NCI-H524 treated with DMSO at 0.1 percent for 48 hours (cell line): Measurements from ENCODE around the gene PRSS22.

ENCODE experiments used
- DNase-seq: peaks from one replicate; lab custom pipeline; 2025; lab: John Stamatoyannopoulos, UW

The PRSS22 gene

DNA sequence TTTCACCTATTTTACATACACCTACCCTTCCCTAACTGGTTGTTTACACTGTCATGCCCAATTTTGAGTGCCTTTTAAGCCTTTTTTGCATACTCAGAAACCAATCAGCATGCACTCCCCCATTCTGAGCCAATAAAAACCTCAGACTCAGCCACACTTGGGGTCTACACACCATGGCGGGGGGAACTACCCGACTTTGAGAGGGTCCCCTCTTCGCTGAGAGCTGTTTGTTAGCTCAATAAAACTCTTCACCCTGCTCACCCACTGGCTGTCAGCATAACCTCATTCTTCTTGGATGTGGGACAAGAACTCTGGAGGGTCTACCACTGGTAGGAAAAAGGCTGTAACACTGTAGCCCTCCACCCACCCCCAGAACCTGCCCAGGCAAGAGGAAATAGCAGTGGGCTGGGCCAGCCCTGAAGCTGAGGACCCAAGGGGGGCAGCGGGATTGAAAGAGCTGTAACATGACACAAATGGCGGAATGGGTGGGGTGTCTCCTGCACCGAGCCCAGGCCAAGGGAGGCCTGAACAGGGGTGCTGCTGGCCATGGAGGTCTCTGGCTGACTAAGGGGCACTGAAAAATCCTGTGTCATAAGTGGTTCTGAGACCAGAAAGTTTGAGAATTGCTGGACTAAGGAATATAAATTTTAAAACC lies 22.0 kb upstream of the PRSS22 start:
- no peak for DNase-seq

DNA sequence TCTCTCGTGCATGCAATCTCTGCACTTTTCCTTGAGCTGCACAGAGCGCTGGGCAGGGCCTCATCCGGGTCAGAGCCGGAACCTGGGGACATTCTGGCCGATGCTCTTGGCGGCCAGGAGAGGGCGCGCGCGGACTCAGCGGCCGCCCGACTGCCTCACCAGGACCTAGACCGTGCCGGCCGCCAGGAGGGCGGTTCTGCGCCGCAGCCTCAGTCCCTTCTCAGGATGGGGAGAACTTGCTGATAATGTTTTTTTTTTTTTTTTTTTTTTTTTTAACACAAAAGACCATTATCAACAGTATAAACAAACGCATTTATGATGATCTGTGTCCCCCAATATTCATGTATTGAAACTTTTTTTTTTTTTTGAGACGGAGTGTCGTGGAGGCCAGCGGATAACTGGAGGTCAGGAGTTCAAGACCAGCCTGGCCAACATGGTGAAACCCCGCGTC lies 17.0 kb upstream of the PRSS22 start:
- peak; percentile 9 for DNase-seq

DNA sequence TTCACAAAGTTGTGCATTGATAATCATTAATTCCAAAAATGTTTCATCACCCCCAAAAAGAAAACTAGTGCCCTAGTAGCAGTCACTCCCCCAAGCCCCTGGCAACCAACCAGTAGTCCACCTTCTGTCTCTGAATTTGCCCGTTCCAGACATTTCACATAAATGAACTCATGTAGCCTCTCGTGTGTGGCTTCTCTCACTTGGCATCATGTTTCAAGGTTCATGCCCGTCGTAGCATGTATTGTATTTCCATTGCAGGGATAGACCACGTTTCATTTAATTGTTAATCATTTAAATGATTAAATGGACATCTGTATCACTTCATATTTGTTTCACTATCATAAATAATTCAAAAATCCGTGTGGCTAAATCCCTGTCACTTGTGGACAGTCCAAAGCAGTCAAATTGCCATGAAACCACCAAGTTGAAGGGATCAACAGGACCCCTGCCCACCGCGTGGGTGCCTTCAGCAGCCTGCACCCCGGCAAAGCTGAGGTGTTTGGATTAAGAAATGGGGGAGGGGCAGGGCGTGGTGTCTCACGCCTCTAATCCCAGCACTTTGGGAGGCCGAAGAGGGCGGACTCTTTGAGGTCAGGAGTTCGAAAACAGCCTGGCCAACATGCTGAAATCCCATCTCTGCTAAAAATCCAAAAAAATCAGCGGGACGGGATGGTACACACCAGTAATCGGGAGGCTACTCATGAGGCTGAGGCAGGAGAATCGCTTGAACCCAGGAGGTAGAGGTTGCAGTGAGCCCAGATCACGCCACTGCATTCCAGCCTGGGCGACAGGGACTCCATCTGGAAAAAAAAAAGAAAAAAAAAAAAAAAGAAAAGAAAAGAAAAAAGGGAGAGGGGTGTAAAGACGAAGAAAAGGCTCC lies 16.3 kb upstream of the PRSS22 start:
- no peak for DNase-seq

DNA sequence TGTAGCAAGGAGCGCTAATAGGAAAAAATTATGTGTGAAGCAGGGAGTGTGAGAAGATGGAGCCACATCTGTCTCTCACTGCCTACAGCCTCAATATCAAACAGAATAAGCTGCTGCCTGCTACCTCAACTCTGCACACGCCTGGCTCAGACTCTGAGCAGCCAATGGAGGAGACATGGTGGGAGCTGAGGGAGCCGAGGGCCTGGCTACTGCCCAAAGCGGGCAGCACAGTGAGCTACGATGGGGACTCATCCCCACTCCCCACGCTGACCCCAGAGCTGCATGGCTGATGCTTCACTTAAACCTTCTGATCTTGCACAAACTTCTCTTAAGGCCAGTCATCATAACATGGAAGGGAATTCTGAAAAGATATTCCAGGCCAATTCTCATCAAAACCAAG lies 14.0 kb upstream of the PRSS22 start:
- no peak for DNase-seq

DNA sequence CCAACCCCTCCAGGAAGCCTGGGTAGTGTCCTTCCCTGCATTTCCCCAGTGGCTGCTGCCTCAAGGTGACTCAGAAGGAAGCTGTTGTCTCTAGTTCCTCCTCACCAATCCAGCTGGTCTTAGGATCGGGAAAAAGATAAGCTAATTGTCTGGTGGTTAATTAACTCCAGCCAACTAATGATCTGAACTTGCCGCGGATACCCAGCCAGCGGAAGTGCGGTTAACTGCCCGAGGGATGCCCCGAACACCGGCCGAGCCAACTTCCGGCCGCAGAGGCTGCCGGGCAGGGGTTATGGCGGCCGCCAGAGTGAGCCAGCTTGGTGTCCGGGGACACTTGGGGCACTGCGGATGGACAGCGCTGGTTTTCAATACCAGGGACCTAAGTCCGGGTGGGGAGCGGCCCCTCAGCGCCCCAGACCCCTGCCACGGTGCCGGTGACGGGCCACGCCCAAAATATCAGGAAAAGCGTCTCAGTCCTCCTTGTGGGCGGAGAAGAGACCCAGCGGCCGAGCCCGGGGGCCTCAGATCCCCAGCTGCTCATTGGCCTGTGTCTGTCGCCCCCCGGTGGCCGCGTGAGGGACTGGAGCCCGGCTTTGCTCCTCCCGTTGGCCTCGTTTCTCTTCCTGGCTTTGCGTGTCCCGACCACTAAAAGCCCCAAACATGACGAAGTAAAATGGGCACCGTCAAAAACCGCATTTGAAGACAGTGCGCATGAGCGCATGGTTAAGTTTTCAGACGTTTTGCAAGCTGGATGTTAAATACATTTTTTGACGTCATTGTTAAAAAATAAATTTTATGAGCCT lies 10.2 kb upstream of the PRSS22 start:
- peak; percentile 51 for DNase-seq

DNA sequence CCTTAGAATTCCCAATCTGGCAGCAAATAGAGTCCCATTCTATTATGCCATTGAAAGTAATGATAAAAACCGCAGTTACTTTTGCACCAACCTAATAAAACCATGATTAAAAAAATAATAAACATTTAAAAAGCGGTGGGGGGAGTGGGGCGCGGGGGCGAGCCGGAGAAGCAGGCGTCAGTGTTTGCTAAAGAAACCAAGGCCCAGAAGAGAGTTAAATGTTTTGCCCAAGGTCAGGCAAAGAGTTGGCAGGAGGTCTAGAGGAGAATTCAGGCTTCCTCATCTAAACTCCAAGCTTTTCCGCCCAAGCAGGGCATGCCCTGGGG lies 9.7 kb upstream of the PRSS22 start:
- no peak for DNase-seq

DNA sequence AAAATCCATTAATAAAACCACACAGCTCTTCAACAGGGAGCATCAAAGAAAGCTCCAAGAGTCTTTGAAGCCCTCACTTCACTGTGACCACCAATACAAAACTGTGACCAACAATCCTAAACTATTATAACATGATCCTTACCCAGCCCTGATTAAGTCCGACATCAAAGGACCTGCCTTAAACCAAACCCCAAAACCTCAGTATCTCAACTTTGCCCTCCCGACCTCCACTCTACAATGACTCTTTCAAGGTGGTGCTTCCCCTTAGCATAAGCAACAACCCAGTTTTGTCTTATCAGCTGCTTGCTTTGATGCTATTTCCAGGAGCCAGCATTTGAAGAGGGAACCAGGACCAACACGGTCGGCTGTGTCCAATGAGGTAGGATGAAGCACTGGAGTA lies 8.5 kb upstream of the PRSS22 start:
- no peak for DNase-seq

DNA sequence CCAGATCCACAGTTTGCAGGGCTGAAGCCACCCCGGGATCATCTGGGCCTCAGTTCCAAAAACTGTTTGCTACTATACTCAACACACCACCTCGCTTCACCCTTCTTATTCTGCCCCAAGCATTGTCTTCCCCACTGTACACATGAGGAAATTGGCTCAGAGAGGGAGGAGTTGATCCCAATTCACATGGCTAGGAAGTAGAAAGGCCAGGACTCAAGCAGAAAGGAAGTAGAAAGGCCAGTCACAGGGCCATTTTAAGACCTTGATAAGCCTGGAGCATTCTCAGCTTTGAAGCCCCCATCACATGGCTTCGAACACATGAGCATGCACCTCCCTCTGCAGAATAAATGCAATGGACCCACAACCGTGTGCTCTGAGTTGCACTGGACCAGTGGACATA lies 7.7 kb upstream of the PRSS22 start:
- DNase-seq = no peak

DNA sequence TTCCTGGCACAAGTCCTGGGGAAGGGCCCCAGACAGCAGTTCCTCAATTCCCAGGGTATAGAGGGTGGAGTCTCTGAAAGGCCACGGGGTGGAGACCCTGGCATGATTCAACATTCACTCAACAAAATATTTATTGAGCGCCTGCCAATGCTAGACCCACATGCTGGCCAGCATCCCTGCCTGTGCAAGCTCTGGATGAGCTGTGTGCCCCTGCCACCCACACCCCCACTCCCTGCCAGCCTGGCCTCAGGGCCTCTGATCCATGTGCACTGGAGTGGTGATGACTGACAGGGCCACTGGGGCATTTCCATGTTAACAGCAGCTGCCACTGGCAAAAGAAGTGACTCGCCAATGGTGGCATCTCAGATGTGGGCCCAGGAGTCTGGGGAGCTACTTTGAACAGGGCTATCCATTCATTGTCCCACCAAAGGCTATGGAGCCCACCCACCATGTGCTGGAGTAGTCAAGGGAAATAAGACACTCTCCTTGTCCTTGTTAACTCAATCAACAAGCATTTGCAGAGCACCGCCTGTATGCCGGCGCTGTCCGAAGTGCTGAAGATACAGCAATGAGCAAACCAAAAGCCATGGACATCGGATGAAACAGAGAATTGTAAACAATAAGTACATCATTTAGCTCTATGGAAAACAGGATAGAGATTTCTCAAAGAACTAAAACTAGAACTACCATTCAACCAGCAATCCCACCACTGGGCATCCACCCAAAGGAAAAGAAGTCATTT lies 3.0 kb upstream of the PRSS22 start:
- DNase-seq = no peak

DNA sequence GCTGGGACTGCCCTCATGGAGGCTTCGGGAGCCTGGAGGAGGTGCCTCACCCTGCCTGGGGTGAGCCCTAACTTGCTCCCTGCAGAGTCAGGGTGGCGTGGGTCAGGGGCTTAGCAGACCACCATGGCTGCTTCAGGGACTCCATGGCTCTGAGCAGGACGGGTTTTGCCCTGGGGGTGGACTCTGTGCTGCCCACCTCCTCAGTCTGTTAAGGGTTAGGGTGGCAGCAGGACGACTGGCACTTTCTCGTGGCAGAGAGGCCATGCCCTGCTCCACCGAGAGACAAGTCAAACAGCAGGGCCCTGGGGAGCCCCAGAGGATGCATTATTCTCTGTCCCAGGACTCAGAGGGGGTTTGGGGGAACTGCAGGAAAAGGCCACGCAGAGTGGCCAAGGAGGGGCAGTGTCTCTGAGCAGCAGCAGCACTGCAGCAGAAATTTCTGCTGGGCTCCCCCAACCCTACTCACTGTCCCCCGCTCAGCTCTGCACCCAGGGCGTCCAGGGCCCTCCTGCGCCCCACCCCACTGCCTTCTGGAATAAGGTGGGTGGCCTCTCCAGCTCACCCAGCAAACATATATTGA lies 1.8 kb upstream of the PRSS22 start:
- DNase-seq = no peak

DNA sequence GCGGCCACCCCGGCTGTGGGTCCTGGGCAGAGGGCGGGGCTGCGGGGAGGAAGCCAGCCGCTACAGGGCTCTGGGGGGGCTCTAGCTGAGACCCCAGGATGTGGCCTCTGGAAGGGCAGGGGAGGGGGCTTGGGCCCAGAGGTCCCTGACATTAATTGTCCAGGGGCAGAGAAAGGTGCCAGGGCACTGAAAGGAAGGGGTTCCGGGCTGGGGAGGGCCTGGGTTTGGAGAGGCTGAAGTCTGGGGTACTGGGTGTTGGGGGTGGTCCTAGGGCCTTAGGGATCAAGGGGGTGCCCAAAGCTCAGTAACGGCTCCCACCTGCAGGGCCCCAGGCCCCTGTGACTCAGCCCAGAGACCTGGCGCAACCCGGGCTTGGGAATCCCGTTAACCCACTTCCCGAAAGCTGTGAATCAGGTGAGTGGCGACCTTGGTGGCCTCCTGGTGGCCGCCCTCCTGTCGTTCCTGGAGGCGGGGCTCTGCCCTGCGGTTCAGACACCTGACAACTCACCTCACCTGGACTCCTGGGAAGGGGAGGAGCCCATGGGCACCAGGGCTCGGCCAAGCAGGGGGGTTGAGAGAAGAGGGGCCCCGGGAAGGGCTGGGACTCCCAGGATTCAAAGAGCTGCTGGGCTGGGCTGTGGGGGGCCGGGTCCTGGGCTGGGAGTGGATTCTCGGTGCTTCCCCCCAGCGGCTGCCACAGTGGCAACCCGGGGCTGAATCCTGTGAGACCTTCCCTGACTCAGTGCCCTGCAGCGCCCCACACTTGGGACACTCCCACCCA lies 465 bp upstream of the PRSS22 start:
- no peak for DNase-seq

DNA sequence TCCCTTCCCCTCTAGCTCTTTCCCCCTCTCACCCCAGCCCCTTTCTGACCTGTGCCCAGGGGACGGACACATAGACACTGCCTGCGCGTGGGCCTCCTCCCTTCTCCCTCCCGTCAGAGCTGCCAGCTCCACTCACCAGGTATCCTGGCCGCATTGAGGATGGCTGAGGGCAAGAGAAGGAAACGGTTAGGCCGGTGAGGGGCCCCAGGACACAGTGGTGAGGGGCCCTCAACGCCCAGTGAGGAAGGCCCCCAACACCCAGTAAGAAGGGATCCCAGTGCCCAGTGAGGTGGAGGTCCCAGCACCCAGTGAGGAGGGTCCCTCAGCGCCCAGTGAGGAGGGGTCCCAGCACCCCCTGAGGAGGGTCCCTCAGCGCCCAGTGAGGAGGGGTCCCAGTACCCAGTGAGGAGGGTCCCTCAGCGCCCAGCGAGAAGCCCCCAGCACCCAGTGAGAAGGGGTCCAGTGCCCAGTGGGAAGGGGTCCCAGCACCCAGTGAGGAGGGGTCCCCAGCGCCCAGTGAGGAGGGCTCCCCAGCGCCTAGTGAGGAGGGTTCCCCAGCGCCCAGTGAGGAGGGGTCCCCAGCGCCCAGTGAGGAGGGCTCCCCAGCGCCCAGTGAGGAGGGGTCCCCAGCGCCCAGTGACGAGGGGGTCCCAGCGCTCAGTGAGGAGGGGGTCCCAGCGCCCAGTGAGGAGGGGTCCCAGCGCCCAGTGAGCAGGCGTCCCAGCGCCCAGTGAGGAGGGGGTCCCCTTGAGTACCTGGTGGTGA lies 1.1 kb downstream of the PRSS22 start:
- DNase-seq = no peak

DNA sequence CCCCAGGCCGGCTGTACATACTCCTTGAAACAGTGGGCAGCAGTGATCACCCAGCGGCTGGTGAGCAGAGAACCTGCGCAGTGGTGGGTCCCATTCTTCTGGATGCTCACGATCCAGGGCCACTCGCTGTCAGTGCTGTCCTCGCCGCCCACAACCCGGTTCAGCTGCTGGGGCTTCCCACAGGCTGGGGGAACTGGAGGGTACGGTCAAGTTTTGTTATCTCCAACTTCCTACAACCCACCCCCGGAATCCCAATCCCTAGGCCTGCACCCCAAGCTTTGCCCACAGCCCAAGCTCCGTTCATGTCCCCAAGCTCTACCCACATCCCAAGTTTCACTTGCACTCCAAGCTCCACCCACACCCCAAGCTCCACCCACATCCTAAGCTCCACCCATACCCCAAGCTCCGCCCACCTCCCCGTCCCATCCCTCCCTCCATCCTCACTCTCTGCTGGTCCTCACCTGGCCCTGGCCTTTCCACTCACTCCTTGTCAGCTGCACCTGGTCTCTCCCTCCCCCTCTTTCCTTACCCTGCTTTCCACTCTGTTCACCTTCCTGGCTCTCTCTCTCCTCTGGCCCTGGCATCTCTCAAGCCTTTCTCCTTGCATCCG lies 1.8 kb downstream of the PRSS22 start:
- DNase-seq = no peak

DNA sequence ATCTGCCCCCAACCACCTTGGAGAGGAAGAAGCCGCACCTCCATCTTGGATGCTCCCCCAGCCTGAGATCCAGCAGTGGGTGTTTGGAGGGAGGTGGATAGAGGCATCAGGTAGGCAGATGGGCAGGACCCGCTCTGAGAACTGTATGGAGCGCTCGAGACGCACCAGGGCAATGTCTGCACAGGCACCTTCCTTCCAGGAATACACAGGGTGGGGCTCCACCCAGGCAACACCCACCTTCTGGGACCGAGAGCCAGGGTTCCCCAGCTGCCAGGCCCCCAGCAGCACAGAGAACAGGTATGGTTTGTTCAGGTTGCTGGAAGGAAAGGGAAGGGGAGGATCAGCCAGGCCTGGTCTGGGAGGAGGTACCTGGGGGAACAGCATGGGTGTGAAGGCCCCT lies 2.4 kb downstream of the PRSS22 start:
- DNase-seq = no peak

DNA sequence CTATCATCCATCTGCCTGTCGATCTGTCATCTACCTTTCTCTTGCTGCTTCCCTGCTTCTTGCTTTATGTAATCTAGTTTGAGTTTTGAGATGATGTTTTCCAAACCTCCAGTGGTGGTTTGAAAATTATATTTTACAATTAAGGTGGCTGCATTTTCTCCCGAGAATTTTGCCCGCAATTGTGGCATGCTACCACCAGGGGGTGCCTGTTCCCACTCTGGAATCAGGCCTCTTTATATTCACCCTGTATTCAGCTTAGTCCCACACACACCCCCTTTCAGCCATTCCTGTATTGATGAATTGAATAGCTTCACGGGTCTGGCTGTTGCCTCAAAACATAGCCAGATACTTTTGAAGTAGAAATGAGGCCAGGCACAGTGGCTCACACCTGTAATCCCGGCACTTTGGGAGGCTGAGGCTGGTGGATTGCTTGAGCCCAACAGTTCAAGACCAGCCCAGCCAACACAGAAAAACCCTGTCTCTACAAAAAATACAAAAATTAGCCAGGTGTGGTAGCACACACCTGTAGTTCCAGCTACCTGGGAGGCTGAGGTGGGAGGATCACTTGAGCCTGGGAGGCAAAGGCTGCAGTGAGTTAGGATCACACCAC lies 3.2 kb downstream of the PRSS22 start:
- DNase-seq = no peak

DNA sequence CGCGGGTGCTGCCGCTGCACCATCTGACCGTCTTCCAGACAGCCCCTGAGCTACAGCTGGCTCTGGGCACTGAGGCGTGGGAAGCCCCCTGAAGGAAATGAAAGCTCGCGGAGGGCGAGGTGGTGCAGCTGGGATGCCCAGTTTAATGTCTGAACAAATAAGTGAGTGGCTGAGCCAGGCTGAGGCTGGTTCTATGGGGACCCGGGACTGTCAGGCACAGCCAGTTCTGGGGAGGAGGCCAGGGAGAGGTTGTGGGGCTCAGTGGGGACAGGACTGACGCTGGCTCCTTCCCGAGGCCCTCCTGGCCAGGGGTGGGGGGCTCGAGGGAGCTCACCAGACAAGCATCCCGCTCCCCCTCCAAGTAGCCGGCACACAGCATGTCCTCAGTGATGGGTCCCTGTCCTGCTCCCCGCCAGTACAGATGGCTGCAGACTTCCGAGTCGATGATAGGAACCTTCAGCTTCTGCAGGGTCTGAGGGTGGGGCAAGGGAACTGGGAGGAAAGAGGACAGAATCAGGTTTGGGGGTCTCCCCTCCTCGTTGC lies 4.4 kb downstream of the PRSS22 start:
- no peak for DNase-seq

DNA sequence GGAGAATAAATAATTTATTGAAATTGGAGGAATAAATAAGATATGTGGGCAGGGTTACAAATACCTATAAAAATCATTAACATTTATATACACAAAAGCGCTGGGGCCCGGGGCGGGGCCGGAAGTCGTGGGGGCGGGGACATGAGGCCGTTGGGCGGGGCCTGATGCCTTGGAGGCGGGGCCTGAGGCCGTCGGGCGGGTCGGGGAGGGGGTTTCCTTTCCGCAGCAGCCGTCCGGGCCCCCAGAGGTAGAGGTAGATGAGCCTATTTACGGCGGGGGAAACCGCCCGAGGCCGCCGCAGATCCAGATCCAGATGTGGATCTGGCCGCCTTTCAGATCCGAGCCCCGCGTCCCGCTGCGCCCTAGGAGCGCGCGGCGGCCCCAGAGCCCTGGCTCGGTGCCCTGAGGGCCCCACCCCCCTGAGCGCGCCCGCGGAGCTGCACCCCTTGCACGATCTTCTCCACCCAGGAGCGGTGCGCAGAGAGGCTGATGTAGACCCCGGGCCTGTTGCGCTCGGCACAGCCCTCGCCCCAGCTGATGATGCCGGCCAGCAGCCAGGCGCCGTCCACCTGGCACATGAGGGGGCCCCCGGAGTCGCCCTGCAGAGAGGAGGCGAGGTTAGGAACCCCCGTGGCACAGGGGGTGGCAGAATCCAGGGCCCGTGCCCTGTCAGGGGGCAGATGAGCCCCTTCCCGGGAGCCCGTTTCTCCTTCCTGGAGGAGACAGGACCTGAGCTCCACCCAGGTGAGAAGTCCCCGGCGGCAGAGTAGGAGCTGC lies 5.1 kb downstream of the PRSS22 start:
- no peak for DNase-seq

DNA sequence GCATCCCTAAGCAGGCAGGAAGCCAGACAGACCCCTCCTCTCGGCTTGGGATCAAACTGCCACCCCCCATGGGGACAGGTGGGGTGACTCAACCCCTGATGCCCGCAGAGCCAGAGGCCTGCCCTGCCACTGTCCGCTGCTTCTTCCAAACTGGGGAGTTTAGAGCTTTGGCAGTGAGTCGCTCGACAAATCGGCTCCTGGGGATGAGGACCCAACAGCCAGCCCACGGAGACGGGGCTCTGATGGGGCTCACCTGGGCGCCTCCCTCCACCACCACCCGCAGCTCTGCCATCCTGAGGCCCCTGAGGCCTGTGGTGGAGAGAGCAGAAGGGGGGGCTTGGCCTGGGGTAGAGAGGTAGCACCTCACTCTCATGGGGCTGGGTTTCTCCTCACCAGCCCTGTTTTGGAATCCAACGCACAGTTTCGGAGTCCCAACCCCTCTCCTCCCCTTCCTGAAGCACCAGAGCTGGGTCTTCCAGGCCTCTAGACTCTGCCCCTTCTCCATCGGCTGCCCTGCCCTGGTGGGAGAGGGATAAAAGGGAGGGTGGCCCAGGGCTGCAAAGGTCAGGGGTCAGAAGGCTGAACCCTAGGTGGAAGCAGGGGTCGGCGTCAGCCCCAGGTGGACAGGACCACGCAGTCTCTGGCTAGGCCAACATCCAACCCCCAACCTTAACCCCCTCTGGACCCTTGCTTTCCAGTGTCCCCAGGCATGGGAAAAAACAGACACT lies 5.8 kb downstream of the PRSS22 start:
- no peak for DNase-seq
